PC-9 (cell line): ENCODE data around the gene C17orf78. TPM values are rescaled to one million over a fixed set of nuclear protein-coding genes. Genes with fewer than 3 reads are reported as not detected.

Experiments
- BruUV-seq: library from RNA; stranded (reverse); fragments of 400-500 nt; replicated peaks from 2 replicates; lab custom pipeline; 2021; lab: Mats Ljungman, UMichigan
- CTCF ChIA-PET: fragments of 300-600 bp; sonication (Branson Sonifier 250); formaldehyde crosslinking; loops from one replicate; lab custom pipeline; 2022; ENCODE audit warnings: antibody characterized with exemption; lab: Charles Lee
- POLR2A ChIA-PET: fragments of 300-600 bp; sonication (Branson Sonifier 250); formaldehyde crosslinking; loops from one replicate; lab custom pipeline; 2022; ENCODE audit warnings: antibody characterized with exemption; ENCODE audit not compliant: unreplicated experiment; lab: Charles Lee
- DNase-seq, 2 experiments: peaks; one replicate each; pipeline versions ENCODE4 v3.0.0 to v3.0.0-alpha.2; 2015 to 2022; ENCODE audit warnings: mixed read lengths in 1 of 2
- H2AFZ ChIP-seq: fragments of 200-600 bp; sonication (generic); 2 replicates; pipeline ENCODE4 v1.8.1; 2017; ENCODE audit warnings: antibody characterized with exemption
- H3F3A ChIP-seq: fragments of 200-600 bp; sonication (generic); 2 replicates; pipeline ENCODE4 v1.8.1; 2017; ENCODE audit warnings: antibody characterized with exemption, mild to moderate bottlenecking, low read depth; ENCODE audit not compliant: insufficient read depth
- H3K27ac ChIP-seq: fragments of 200-600 bp; sonication (generic); 2 replicates; pipeline ENCODE4 v1.6.1; 2016; ENCODE audit warnings: mixed run types
- H3K27me3 ChIP-seq: fragments of 200-600 bp; sonication (generic); 2 replicates; pipeline ENCODE4 v1.6.1; 2016; ENCODE audit warnings: low read depth, mixed run types; ENCODE audit not compliant: insufficient read depth
- H3K36me3 ChIP-seq: fragments of 200-600 bp; sonication (generic); 2 replicates; pipeline ENCODE4 v1.6.1; 2016; ENCODE audit warnings: low read depth, mixed run types
- H3K4me1 ChIP-seq: fragments of 200-600 bp; sonication (generic); replicated peaks from 2 replicates; pipeline ENCODE4 v1.6.1; 2016; ENCODE audit warnings: mixed run types; ENCODE audit not compliant: insufficient read depth
- H3K4me2 ChIP-seq: fragments of 200-600 bp; sonication (generic); 2 replicates; pipeline ENCODE4 v1.6.1; 2017; ENCODE audit warnings: mixed run types
- H3K4me3 ChIP-seq: fragments of 200-600 bp; sonication (generic); 2 replicates; pipeline ENCODE4 v1.6.1; 2016; ENCODE audit warnings: mixed run types
- H3K79me2 ChIP-seq: fragments of 200-600 bp; sonication (generic); 2 replicates; pipeline ENCODE4 v1.6.1; 2017; ENCODE audit warnings: low read depth, mixed run types
- H3K9me2 ChIP-seq: fragments of 200-600 bp; sonication (generic); 2 replicates; pipeline ENCODE4 v1.8.1; 2017; ENCODE audit warnings: mild to moderate bottlenecking; ENCODE audit not compliant: insufficient read depth
- H3K9me3 ChIP-seq: fragments of 200-600 bp; sonication (generic); 2 replicates; pipeline ENCODE4 v1.8.1; 2016; ENCODE audit warnings: low read depth; ENCODE audit not compliant: insufficient read depth
- H4K20me1 ChIP-seq: fragments of 200-600 bp; sonication (generic); 2 replicates; pipeline ENCODE4 v1.8.1; 2017; ENCODE audit not compliant: insufficient read depth
- CTCF ChIP-seq: fragments of 200-600 bp; sonication (generic); conservative IDR thresholded peaks from 2 replicates; pipeline ENCODE4 v1.6.1; 2017; ENCODE audit warnings: mixed run types, antibody characterized with exemption, mild to moderate bottlenecking, moderate library complexity
- EZH2 ChIP-seq: fragments of 200-600 bp; sonication (generic); IDR thresholded peaks from 2 replicates; pipeline ENCODE4 v1.8.0; 2017; ENCODE audit warnings: antibody characterized with exemption, low read depth
- intact Hi-C: fragments of 100-400 bp; cut with micrococcal nuclease; formaldehyde crosslinking; loops from one replicate; pipeline ENCODE4 v1.10.0; 2022; ENCODE audit not compliant: unreplicated experiment
- total RNA-seq: library from RNA; stranded (reverse); gene quantifications from 2 replicates; pipeline ENCODE4 v1.2.3, GENCODE V29; 2021

The C17orf78 gene
- total RNA-seq, 1 experiment from 2014 or later, result not detected

GRCh38 chr17:37386462-37386861, 10.7 kb downstream of the C17orf78 start:
- H3K4me1 ChIP-seq, result peaks cover under 1% of the 10 kb centered on the region; the same call in 1 of the 2 replicates
- H3K27ac ChIP-seq, result no peak overlapping the region
- H3K27me3 ChIP-seq, result no peaks in the 10 kb centered on the region
- no peaks in the 10 kb centered on the region for H3K79me2 ChIP-seq
- no peak overlapping the region for H3K4me2 ChIP-seq
- H3K4me3 ChIP-seq, result no peak overlapping the region
- H3K9me3 ChIP-seq, result no peaks in the 10 kb centered on the region
- ChIA-PET POLR2A (interaction anchor here (0.6 kb wide), 2 partner anchors 8 to 269 kb away, joined by 3 to 8 read pairs; no protein-coding TSS in a partner anchor), CTCF (no interaction called here)
- H3F3A ChIP-seq, result peaks cover 8% of the 10 kb centered on the region
- no peak overlapping the region for H2AFZ ChIP-seq
- TF ChIP-seq EZH2, result no peak
- TF ChIP-seq CTCF, result no peak
- no peaks in the 10 kb centered on the region for H3K9me2 ChIP-seq
- no peaks in the 10 kb centered on the region for H4K20me1 ChIP-seq
- DNase-seq, result no peak
- no peaks in the 10 kb centered on the region for H3K36me3 ChIP-seq
- no TSS peak for BruUV-seq
- intact Hi-C loops, result no loop called here

- POLR2A ChIA-PET, result interaction anchor here (0.5 kb wide), 1 partner anchor 29 kb away, joined by 3 read pairs; no protein-coding TSS in a partner anchor
- intact Hi-C loops, result no loop called here
- H3K27ac ChIP-seq, result no peak overlapping the region
- BruUV-seq, result no TSS peak
- H3K36me3 ChIP-seq, result no peaks in the 10 kb centered on the region
- H3K79me2 ChIP-seq, result no peaks in the 10 kb centered on the region
- TF ChIP-seq CTCF (no peak), EZH2 (no peak)
- H3K4me3 ChIP-seq, result no peak overlapping the region
- H3K27me3 ChIP-seq, result no peaks in the 10 kb centered on the region
- peaks cover 19% of the 10 kb centered on the region for H3K4me1 ChIP-seq
- H3K9me3 ChIP-seq, result no peaks in the 10 kb centered on the region
- no peaks in the 10 kb centered on the region for H4K20me1 ChIP-seq
- DNase-seq, result no peak
- H3K9me2 ChIP-seq, result no peaks in the 10 kb centered on the region
- H3K4me2 ChIP-seq, result no peak overlapping the region
- H3F3A ChIP-seq, result peaks cover 26% of the 10 kb centered on the region
- CTCF ChIA-PET, result interaction anchor here (0.5 kb wide), 1 partner anchor 762 kb away, joined by 3 read pairs; no protein-coding TSS in a partner anchor
- no peak overlapping the region for H2AFZ ChIP-seq
Measured at GRCh38 chr17:37388266-37388665, 12.5 kb downstream of the C17orf78 start.

- H2AFZ ChIP-seq, result no peak overlapping the region
- no peaks in the 10 kb centered on the region for H3K79me2 ChIP-seq
- no peak overlapping the region for H3K4me3 ChIP-seq
- H3K27ac ChIP-seq, result no peak overlapping the region
- POLR2A ChIA-PET, result no interaction called here
- H3K4me2 ChIP-seq, result no peak overlapping the region
- CTCF ChIA-PET, result interaction anchor here (0.5 kb wide), 1 partner anchor 39 kb away, joined by 6 read pairs; no protein-coding TSS in a partner anchor
- TF ChIP-seq CTCF, result no peak
- no peak for TF ChIP-seq EZH2
- H3K27me3 ChIP-seq, result no peaks in the 10 kb centered on the region
- intact Hi-C loops, result no loop called here
- peaks cover 34% of the 10 kb centered on the region for H3F3A ChIP-seq
- H3K9me2 ChIP-seq, result no peaks in the 10 kb centered on the region
- no peaks in the 10 kb centered on the region for H4K20me1 ChIP-seq
- peaks cover 21% of the 10 kb centered on the region for H3K4me1 ChIP-seq
- no peaks in the 10 kb centered on the region for H3K9me3 ChIP-seq
- BruUV-seq, result no TSS peak
- no peak for DNase-seq
- no peaks in the 10 kb centered on the region for H3K36me3 ChIP-seq
Measured at GRCh38 chr17:37389160-37389559, 13.4 kb downstream of the C17orf78 start.
